AG04450 (cell line): ENCODE data around the gene MTRFR. TPM values are rescaled to one million over a fixed set of nuclear protein-coding genes. Genes with fewer than 3 reads are reported as not detected.

Experiments used
- CTCF ChIA-PET: fragments of 300-600, 350-600 bp; formaldehyde crosslinking; extraction: SDS; loops from one replicate; lab custom pipeline; 2022; ENCODE audit warnings: antibody characterized with exemption, inconsistent platforms; lab: Charles Lee
- POLR2A ChIA-PET: fragments of 350-600 bp; formaldehyde crosslinking; extraction: SDS; loops from one replicate; lab custom pipeline; 2021; ENCODE audit warnings: antibody characterized with exemption, inconsistent platforms; lab: Yijun Ruan, JAX
- DNase-seq: peaks from one replicate; pipeline ENCODE4 v3.0.0-alpha.2; 2011; ENCODE audit warnings: low read depth, low spot score
- H3K27ac ChIP-seq: one replicate; pipeline ENCODE4 v1.5.1; 2012; ENCODE audit warnings: low read depth, low read length, control low read depth
- H3K27me3 ChIP-seq: one replicate; pipeline ENCODE4 v1.6.0; 2012; ENCODE audit warnings: low read length; ENCODE audit not compliant: control insufficient read depth, insufficient read depth
- H3K4me3 ChIP-seq: 2 replicates; pipeline ENCODE4 v1.5.1; 2011; ENCODE audit warnings: mild to moderate bottlenecking, low read depth, low read length, control low read depth
- H3K9me3 ChIP-seq: 2 replicates; pipeline ENCODE4 v1.5.1; 2012; ENCODE audit warnings: low read length; ENCODE audit not compliant: control insufficient read depth, insufficient read depth
- CTCF ChIP-seq: IDR thresholded peaks from 2 replicates; pipeline ENCODE4 v1.5.1; 2011; ENCODE audit warnings: low read depth, low read length, control low read depth, inconsistent platforms
- polyA plus RNA-seq: library from polyadenylated mRNA; depleted of rRNA; stranded (reverse); fragments of >200 nt; gene quantifications from 2 replicates; pipeline ENCODE4 v1.2.3, GENCODE V29; 2011

Gene MTRFR
- polyA plus RNA-seq, 1 experiment = 9.4 TPM

DNA sequence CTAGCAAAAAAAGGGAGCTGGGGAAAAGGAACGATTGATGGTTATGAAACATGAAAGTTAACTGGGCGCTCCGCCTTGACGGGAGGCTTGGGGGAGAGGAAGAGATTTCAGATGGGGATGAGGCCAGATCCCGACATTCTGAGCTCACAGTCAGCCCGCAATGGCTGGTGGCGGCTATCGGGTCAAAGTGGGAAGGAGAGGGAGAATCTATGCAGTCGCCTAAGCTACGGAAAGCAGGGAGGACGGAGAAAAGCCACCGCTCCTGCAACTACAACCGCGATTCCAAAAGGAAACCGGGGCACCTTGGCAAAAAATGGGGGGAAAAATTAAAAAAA, 797 bp upstream of the MTRFR start:
- no peak for TF ChIP-seq CTCF
- CTCF ChIA-PET = interaction anchor here (0.6 to 3.0 kb wide), 4 partner anchors 72 to 214 kb away, joined by 3 to 25 read pairs (median 4); no protein-coding TSS in a partner anchor
- Histone ChIP-seq H3K27ac (peak overlapping the region; percentile 76), H3K27me3 (no peaks in the 10 kb centered on the region), H3K9me3 (no peaks in the 10 kb centered on the region; the same call in 1 of the 2 replicates), H3K4me3 (peak overlapping the region; percentile 90)
- POLR2A ChIA-PET = interaction anchor here (0.6 to 2.5 kb wide), 46 partner anchors 9 to 480 kb away, joined by 3 to 56 read pairs (median 5); partner anchors contain the start of genes ABCB9, ARL6IP4, ATP6V0A2 and DDX55
- no peak for DNase-seq

GRCh38 chr12:123233505-123234308, 471 bp downstream of the MTRFR start:
- no peak for TF ChIP-seq CTCF
- peak overlapping the region; percentile 66 for H3K27ac ChIP-seq
- H3K4me3 ChIP-seq = peak overlapping the region; percentile 99
- H3K9me3 ChIP-seq = no peaks in the 10 kb centered on the region; the same call in 1 of the 2 replicates
- POLR2A ChIA-PET = interaction anchor here (0.6 to 2.5 kb wide), 29 partner anchors 8 to 479 kb away, joined by 3 to 56 read pairs (median 5); partner anchors contain the start of genes ABCB9, ARL6IP4, ATP6V0A2 and DDX55
- no peak for DNase-seq
- CTCF ChIA-PET = interaction anchor here (0.7 to 3.0 kb wide), 3 partner anchors 9 to 229 kb away, joined by 6 to 25 read pairs (median 10); no protein-coding TSS in a partner anchor
- no peaks in the 10 kb centered on the region for H3K27me3 ChIP-seq

GRCh38 chr12:123237646-123238329, 4.6 kb downstream of the MTRFR start:
- Histone ChIP-seq H3K9me3 (no peaks in the 10 kb centered on the region; the same call in 1 of the 2 replicates), H3K4me3 (no peak overlapping the region), H3K27me3 (no peaks in the 10 kb centered on the region), H3K27ac (no peak overlapping the region)
- ChIA-PET CTCF (interaction anchor here (0.5 to 2.6 kb wide), 50 partner anchors 9 to 600 kb away, joined by 3 to 41 read pairs (median 4); partner anchors contain the start of genes ABCB9 and OGFOD2), POLR2A (interaction anchor here (0.7 to 1.2 kb wide), 2 partner anchors 195 to 402 kb away, joined by 3 read pairs; no protein-coding TSS in a partner anchor)
- DNase-seq = peak; percentile 21
- peak; percentile 83 for TF ChIP-seq CTCF

- Histone ChIP-seq H3K27me3 (no peaks in the 10 kb centered on the region), H3K27ac (no peak overlapping the region), H3K4me3 (no peak overlapping the region), H3K9me3 (no peaks in the 10 kb centered on the region; the same call in 1 of the 2 replicates)
- CTCF ChIA-PET = interaction anchor here (0.5 to 2.6 kb wide), 46 partner anchors 9 to 600 kb away, joined by 3 to 41 read pairs (median 4); partner anchors contain the start of genes ABCB9 and OGFOD2
- POLR2A ChIA-PET = interaction anchor here (0.7 to 1.2 kb wide), 2 partner anchors 195 to 402 kb away, joined by 3 read pairs; no protein-coding TSS in a partner anchor
- no peak for DNase-seq
- no peak for TF ChIP-seq CTCF
These were observed 5.1 kb downstream of the MTRFR start for GRCh38 chr12:123238330-123238682.
